RWPE1 (cell line): ENCODE measurements around the gene LIME1.

Experiments
- CTCF ChIA-PET: fragments of 350-600 bp; sonication (Branson Sonifier 250); formaldehyde crosslinking; extraction: SDS; loops from one replicate; lab custom pipeline; 2021; lab: Yijun Ruan, JAX
- POLR2A ChIA-PET: fragments of 400-600 bp; formaldehyde crosslinking; extraction: SDS; loops from one replicate; lab custom pipeline; 2020; ENCODE audit warnings: antibody characterized with exemption; ENCODE audit not compliant: low non-redundant PET; lab: Yijun Ruan, JAX
- DNase-seq: peaks from one replicate; pipeline ENCODE4 v3.0.0; 2012; ENCODE audit warnings: low spot score
- H3K27ac ChIP-seq: fragments of 450-650 bp; 2 replicates; pipeline ENCODE4 v1.5.1; 2017
- TF ChIP-seq, protein P1 (sequence below): fragments of 450-650 bp; conservative IDR thresholded peaks from 2 replicates; pipeline ENCODE4 v1.5.1; 2017; ENCODE audit warnings: low read depth, mild to moderate bottlenecking

LIME1 gene

DNA sequence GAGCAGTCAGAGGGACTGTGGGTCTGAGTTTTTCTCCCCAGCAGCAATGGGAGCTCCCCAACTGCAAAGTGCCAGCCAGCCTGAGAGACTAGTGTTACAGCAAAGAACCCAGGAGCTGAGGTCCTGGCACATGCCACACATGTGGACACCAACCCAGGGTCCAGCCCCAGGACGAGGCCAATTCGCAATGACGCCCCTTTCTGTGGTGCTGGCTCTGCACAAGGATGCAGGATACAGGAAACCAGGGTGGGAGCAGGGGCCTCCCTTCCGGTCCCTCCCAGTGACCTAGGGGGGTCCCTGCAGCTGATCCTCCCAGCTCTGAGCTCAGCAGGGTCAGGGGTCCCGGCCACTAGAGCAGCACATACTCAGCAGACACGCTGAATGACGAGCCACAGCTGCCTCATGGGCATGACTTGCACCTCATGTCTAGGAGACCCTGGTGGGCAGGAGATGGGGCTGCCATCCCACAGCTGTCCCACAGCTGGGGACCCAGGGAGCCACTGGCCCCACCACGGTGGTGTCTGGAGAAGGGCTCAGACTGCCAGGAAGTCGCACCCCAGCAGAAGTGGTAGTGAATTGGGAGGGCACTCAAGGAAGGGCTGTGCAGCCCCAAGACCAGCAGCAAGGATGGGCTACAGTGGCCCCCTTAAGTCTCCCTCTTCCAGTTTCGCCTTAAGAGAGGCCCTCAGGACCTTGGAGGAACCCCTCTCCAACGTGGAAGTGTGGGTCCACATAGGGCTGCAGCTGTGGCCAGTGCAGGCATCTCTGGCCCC is 32.3 kb upstream of the LIME1 start:
- TF ChIP-seq, protein P1, sequence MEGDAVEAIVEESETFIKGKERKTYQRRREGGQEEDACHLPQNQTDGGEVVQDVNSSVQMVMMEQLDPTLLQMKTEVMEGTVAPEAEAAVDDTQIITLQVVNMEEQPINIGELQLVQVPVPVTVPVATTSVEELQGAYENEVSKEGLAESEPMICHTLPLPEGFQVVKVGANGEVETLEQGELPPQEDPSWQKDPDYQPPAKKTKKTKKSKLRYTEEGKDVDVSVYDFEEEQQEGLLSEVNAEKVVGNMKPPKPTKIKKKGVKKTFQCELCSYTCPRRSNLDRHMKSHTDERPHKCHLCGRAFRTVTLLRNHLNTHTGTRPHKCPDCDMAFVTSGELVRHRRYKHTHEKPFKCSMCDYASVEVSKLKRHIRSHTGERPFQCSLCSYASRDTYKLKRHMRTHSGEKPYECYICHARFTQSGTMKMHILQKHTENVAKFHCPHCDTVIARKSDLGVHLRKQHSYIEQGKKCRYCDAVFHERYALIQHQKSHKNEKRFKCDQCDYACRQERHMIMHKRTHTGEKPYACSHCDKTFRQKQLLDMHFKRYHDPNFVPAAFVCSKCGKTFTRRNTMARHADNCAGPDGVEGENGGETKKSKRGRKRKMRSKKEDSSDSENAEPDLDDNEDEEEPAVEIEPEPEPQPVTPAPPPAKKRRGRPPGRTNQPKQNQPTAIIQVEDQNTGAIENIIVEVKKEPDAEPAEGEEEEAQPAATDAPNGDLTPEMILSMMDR = no peak
- no peak for DNase-seq
- H3K27ac ChIP-seq = peak overlapping the region; percentile 97
- ChIA-PET CTCF (interaction anchor here (2.0 kb wide), 1 partner anchor 269 kb away, joined by 10 read pairs; no protein-coding TSS in a partner anchor), POLR2A (no interaction called here)

DNA sequence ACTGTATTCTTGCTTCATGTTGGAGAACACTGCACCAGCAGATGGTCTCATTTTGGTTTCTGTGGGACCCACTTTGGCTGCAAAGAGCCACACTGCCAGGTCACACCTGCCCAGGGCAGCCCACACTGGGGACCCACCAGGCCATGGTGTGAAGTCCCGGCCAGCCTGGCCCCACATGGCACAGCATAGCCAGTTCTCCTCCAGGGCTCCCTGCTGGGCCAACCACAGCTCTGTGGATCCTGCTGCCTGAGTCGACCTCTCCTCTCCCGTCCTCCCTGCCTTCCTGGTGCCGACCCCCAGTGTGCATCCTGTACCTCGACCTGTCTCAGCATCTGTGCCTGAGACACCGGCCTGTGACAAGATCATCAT is 31.7 kb upstream of the LIME1 start:
- ChIA-PET POLR2A (no interaction called here), CTCF (no interaction called here)
- peak overlapping the region; percentile 97 for H3K27ac ChIP-seq
- TF ChIP-seq, protein P1 = no peak
- no peak for DNase-seq

DNA sequence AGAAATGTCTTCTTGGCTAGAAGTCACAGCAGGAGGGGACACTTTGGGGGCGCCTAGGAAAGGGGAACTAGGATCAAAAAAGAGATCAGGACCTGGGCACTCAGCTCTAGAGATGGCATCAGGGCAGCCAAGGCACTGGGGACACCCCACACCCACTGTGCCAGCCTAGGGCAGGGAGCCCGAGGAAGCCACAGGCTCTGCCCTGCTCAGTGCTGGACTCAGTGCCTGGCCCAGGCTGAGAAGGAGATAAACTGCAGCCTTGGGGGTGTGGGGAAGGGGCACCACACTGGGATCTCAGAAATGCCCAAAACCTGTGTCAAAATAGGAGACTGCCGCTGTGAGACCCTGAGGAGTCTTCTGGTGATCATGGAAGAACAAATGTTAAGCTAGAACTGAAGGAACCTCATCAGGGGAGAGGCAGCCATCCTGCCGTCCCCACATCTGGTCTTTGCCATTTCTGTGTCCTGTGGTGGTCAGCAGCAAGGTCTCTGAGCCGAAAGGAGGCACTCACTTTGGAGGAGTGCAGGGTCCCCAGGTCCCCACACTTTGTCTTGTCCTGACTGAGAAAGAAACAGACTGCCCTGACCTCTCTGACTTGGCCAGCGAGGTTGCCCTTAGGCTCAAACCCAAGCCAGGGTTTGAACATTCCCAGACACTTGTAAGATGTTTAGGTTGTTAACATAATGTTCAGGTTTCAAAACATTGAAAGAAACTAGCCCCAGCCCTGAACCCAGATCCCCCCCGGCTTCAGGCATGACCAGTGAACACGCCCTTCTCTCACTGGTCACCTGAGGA is 31.0 kb upstream of the LIME1 start:
- ChIA-PET CTCF (interaction anchor here (0.8 to 2.7 kb wide), 6 partner anchors 9 to 275 kb away, joined by 3 to 8 read pairs (median 4); partner anchors contain the start of genes PTK6 and TNFRSF6B), POLR2A (interaction anchor here (1.1 kb wide), 1 partner anchor 14 kb away, joined by 7 read pairs; no protein-coding TSS in a partner anchor)
- peak overlapping the region; percentile 97 for H3K27ac ChIP-seq
- TF ChIP-seq, protein P1 = no peak
- no peak for DNase-seq

DNA sequence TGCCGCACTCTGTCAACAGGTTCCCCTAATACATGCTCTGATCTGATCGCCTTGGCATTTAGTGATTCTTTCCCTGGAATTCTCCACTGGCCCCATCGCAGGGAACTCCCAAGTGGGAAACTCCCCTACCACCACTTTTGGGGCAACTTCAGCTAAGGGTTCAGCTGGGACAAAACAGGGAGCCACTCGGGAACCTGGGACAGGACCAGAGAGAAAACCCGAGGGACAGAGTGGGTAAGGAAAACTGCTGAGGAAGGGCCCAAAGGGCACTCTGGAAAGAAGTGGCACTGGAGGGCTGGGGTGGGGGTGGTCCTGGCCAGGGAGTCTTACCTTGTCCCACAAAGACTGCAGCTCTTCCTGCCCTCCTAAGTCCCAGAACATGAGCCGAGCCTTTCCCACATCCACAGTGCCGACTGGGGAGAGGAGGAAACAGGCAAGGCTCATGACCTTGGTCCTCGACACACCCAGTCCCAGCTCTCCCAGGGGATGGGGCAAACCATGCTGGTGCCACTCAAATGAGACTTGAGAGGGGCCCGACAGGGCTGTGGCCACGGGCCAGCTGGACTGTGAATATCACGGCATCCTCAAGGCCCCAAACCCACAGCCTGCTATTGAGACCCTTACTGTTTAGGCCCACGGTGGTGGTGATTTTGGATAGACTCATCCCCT is 30.3 kb upstream of the LIME1 start:
- ChIA-PET CTCF (interaction anchor here (0.6 to 2.7 kb wide), 12 partner anchors 9 to 274 kb away, joined by 3 to 8 read pairs (median 4); partner anchors contain the start of genes ABHD16B, PTK6 and TNFRSF6B), POLR2A (interaction anchor here (1.1 kb wide), 1 partner anchor 14 kb away, joined by 7 read pairs; no protein-coding TSS in a partner anchor)
- peak overlapping the region; percentile 97 for H3K27ac ChIP-seq
- no peak for DNase-seq
- TF ChIP-seq, protein P1 = no peak

DNA sequence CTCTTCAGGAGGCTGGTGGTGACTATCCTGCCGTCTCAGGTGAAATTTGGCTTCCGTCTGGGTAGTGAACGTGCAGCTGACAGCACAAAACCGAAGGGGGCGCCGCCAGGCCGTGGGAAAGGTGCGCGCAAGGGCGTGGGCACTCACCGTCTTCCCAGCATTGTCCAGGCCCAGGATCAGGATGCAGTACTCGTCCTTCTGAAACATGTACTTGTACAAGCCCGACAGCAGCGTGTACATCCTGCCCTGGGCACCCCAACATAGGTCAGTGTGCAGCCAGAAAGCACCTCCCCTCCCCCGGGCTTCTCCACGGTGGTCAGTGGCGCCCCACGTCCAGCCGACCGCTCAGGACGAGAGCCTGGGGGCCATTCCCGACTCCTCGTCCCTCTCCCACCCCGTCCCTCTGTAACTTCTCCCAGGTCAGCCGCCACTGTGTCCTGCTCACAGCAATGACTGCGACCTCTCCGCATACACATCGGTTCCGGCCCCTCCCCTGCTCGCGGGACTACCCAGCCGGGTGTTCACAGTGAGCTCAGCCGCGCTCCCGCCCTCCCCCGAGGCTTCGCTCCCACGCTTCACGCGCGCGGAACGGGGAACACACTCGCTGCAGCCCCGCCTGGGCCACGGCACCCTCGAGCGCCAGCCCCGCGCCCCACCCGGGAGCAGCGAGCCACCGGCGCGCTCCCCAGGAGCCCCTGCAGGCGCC is 29.5 kb upstream of the LIME1 start:
- H3K27ac ChIP-seq = peak overlapping the region; percentile 97
- TF ChIP-seq, protein P1 = peak; percentile 64

More for the DNA sequence above, 29.5 kb upstream of the LIME1 start:
- ChIA-PET CTCF (interaction anchor here (0.6 to 2.7 kb wide), 13 partner anchors 10 to 291 kb away, joined by 3 to 8 read pairs (median 4); partner anchors contain the start of genes ABHD16B, PTK6 and TNFRSF6B), POLR2A (interaction anchor here (0.6 to 1.7 kb wide), 6 partner anchors 11 to 158 kb away, joined by 4 to 7 read pairs (median 6); partner anchors contain the start of genes TNFRSF6B and TPD52L2)
- peak; percentile 74 for DNase-seq
